ENCODE measurements around the gene MAMLD1. TPM values are rescaled to one million over a fixed set of nuclear protein-coding genes. Genes with fewer than 3 reads are reported as not detected.

MAMLD1 gene
- total RNA-seq, 4 donors from 2014 or later: 1.2 to 2.0 (median 1.6) TPM

DNA sequence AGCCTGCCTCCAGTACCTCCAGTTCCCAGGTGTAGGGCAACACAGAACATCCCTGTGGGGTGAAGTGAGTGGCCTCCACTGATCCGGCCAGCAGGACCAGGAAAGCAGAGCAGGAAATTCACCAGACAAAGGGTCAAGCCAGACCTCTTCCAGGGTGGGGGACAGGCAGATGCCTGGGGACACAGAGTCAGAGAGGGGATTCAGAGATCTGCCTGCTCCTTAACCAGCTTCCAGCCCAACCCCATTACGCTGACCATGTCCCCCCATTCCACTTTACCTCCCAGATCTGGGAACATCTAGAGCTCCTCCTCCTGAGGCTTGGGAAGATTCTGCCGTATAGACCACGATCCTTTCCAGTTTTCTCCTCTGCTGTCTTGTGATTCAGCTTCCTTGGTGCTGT, 132.4 kb downstream of the MAMLD1 start:
- Histone ChIP-seq H3K36me3 (no peaks in the 10 kb centered on the region), H3K27ac (no peak overlapping the region), H3K9me3 (no peaks in the 10 kb centered on the region), H3K27me3 (no peaks in the 10 kb centered on the region), H3K4me3 (no peak overlapping the region), H3K4me1 (no peaks in the 10 kb centered on the region)
- DNase-seq: no peak
- in situ Hi-C loops (cut with MboI; ENCODE audit: low sequenced_read_pairs in 4 of 4) (loop anchor here in 3 of 4 donors (25.0 kb wide), 2 partner anchors 108 to 533 kb away; no protein-coding TSS in a partner anchor), intact Hi-C loops (cut with DNase I; ENCODE audit: low total_unique reads) (no loop called here)
- no peak for ATAC-seq
- no peak for TF ChIP-seq POLR2A (IDR thresholded peaks at IDR 0.05)
- TF ChIP-seq, protein P1, sequence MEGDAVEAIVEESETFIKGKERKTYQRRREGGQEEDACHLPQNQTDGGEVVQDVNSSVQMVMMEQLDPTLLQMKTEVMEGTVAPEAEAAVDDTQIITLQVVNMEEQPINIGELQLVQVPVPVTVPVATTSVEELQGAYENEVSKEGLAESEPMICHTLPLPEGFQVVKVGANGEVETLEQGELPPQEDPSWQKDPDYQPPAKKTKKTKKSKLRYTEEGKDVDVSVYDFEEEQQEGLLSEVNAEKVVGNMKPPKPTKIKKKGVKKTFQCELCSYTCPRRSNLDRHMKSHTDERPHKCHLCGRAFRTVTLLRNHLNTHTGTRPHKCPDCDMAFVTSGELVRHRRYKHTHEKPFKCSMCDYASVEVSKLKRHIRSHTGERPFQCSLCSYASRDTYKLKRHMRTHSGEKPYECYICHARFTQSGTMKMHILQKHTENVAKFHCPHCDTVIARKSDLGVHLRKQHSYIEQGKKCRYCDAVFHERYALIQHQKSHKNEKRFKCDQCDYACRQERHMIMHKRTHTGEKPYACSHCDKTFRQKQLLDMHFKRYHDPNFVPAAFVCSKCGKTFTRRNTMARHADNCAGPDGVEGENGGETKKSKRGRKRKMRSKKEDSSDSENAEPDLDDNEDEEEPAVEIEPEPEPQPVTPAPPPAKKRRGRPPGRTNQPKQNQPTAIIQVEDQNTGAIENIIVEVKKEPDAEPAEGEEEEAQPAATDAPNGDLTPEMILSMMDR (IDR thresholded peaks at IDR 0.05 in 4 of 5, conservative IDR thresholded peaks at IDR 0.05 in 1 of 5): no peak

GRCh38 chrX:150499240-150499639, 136.1 kb downstream of the MAMLD1 start:
- no peak for DNase-seq
- no peak for ATAC-seq
- H3K9me3 ChIP-seq: no peaks in the 10 kb centered on the region
- intact Hi-C loops (cut with DNase I; ENCODE audit: low total_unique reads) (no loop called here), in situ Hi-C loops (cut with MboI; ENCODE audit: low sequenced_read_pairs in 4 of 4) (loop anchor here in 3 of 4 donors (25.0 kb wide), 2 partner anchors 112 to 537 kb away; no protein-coding TSS in a partner anchor)
- H3K27ac ChIP-seq: no peak overlapping the region
- no peaks in the 10 kb centered on the region for H3K4me1 ChIP-seq
- H3K27me3 ChIP-seq: no peaks in the 10 kb centered on the region
- H3K4me3 ChIP-seq: no peak overlapping the region
- TF ChIP-seq, protein P1 (IDR thresholded peaks at IDR 0.05 in 4 of 5, conservative IDR thresholded peaks at IDR 0.05 in 1 of 5): no peak
- no peak for TF ChIP-seq POLR2A (IDR thresholded peaks at IDR 0.05)
- no peaks in the 10 kb centered on the region for H3K36me3 ChIP-seq

GRCh38 chrX:150502091-150502490, 139.0 kb downstream of the MAMLD1 start:
- Histone ChIP-seq H3K27ac (no peak overlapping the region), H3K4me3 (no peak overlapping the region), H3K36me3 (no peaks in the 10 kb centered on the region), H3K27me3 (no peaks in the 10 kb centered on the region), H3K9me3 (no peaks in the 10 kb centered on the region), H3K4me1 (no peaks in the 10 kb centered on the region)
- no peak for DNase-seq
- ATAC-seq: no peak
- in situ Hi-C loops (cut with MboI; ENCODE audit: low sequenced_read_pairs in 4 of 4): no loop called here
- TF ChIP-seq, protein P1 (IDR thresholded peaks at IDR 0.05 in 4 of 5, conservative IDR thresholded peaks at IDR 0.05 in 1 of 5): no peak
- no peak for TF ChIP-seq POLR2A (IDR thresholded peaks at IDR 0.05)
- intact Hi-C loops (cut with DNase I; ENCODE audit: low total_unique reads): no loop called here

DNA sequence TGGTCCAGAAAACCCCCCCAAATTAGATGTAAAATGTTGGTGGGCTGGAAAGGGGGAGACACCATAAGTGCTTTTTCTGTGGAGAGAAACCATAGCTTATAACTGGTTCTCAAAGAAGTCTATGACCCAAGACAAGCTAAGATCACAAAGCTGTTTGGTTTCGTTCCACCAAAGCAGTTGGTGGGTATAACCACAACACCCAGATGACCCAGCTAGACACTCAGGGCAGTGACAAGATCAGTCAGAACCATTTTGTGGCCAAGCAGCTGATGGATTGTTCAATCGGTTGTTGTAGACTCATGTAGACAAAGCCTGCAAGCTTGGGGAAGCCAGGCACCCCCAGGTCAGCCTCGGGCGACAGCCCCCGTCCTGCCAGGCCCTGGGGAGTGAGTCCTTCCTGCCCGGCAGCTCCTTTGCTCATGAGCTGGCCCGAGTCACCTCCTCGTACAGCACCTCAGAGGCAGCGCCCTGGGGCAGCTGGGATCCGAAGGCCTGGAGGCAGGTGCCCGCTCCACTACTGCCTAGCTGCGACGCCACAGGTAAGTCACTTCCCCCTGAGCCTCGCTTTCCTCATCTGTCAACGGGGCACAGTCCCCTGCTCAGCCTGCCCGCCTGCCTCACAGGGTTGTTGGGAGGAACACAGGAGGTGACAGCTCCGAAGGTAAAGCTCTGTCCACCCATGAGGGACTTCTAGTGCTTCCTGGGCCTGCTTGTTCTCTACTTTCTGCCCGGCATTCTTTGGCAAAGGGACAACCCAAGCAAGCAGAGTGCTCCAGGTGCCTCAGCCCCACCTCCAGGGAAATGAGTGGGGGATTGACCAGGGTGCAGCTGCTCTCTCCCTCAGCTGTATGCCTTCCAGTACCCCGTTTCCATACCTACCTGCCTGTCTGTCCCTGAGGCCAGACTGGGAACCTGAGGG, 140.1 kb downstream of the MAMLD1 start:
- ATAC-seq: no peak
- intact Hi-C loops (cut with DNase I; ENCODE audit: low total_unique reads): no loop called here
- Histone ChIP-seq H3K9me3 (no peaks in the 10 kb centered on the region), H3K36me3 (no peaks in the 10 kb centered on the region), H3K4me1 (peaks cover 0 to 7% of the 10 kb centered on the region in 2 donors), H3K4me3 (no peak overlapping the region), H3K27ac (no peak overlapping the region), H3K27me3 (no peaks in the 10 kb centered on the region)
- in situ Hi-C loops (cut with MboI; ENCODE audit: low sequenced_read_pairs in 4 of 4): no loop called here
- no peak for DNase-seq
- no peak for TF ChIP-seq POLR2A (IDR thresholded peaks at IDR 0.05)
- TF ChIP-seq, protein P1 (IDR thresholded peaks at IDR 0.05 in 4 of 5, conservative IDR thresholded peaks at IDR 0.05 in 1 of 5): no peak

All from gastrocnemius medialis (tissue), 4 donors.